Skeletal muscle tissue (tissue), 4 donors: Measurements from ENCODE around the gene UGT1A3. TPM values are rescaled to one million over a fixed set of nuclear protein-coding genes. Genes with fewer than 3 reads are reported as not detected.

Experiments used
- H3K27ac ChIP-seq: one replicate; pipeline ENCODE4 v1.7.0; 2013; ENCODE audit warnings: mild to moderate bottlenecking, low read depth, low read length, inconsistent platforms
- H3K27me3 ChIP-seq, 3 donors: one replicate each; pipeline ENCODE4 v1.7.0; 2013; ENCODE audit warnings: low read length in 3 of 3; ENCODE audit not compliant: control insufficient read depth in 3 of 3, insufficient read depth in 3 of 3
- H3K36me3 ChIP-seq, 3 donors: one replicate each; pipeline ENCODE4 v1.7.0; 2013; ENCODE audit warnings: low read length in 3 of 3; ENCODE audit not compliant: control insufficient read depth in 3 of 3, insufficient read depth in 3 of 3
- H3K4me1 ChIP-seq, 3 donors: one replicate each; pipeline ENCODE4 v1.7.0; 2013; ENCODE audit warnings: low read length in 3 of 3, mild to moderate bottlenecking in 3 of 3; ENCODE audit not compliant: control insufficient read depth in 3 of 3, insufficient read depth in 3 of 3
- H3K4me3 ChIP-seq, 3 donors: one replicate each; pipeline ENCODE4 v1.7.0; 2013; ENCODE audit warnings: low read length in 3 of 3
- H3K9ac ChIP-seq, 3 donors: one replicate each; pipeline ENCODE4 v1.7.0; 2013; ENCODE audit warnings: low read length in 3 of 3, mild to moderate bottlenecking in 3 of 3, moderate library complexity in 2 of 3, low read depth in 1 of 3
- H3K9me3 ChIP-seq, 3 donors: one replicate each; pipeline ENCODE4 v1.7.0; 2013; ENCODE audit warnings: low read length in 3 of 3; ENCODE audit not compliant: control insufficient read depth in 3 of 3
- total RNA-seq: library from RNA; depleted of rRNA; stranded (reverse); fragments of >200 nt; gene quantifications from one replicate; pipeline ENCODE4 v1.2.3, GENCODE V29; 2014
- donor health status: Osteomylitis.

Gene UGT1A3
- total RNA-seq, 1 donor from 2014 or later, result not detected

GRCh38 chr2:233756429-233757081, 27.7 kb downstream of the UGT1A3 start:
- Histone ChIP-seq H3K4me1 (no peaks in the 10 kb centered on the region), H3K36me3 (no peaks in the 10 kb centered on the region), H3K27me3 (no peaks in the 10 kb centered on the region), H3K9ac (no peak overlapping the region), H3K4me3 (no peak overlapping the region), H3K9me3 (peaks cover 0 to 3% (median 0%) of the 10 kb centered on the region in 3 donors), H3K27ac (no peak overlapping the region)

DNA sequence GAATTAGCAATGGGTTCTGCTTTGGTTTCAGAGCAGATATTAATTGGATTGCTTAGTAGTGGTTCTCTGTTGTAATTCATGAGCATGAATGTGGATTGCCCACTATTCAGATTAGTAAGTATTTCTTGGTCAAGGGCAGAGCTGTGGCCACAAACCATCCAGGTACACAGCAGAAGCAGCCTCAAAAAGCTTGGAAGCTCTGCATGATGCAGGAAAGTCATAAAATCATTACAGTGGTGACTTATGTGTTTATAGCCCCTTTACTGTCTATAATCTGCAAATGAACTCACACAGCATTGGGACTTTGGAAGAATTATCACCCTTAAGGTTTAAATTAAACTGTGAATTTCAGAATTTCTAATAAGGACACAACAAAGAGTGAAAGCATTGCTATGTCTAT, 29.3 kb downstream of the UGT1A3 start:
- Histone ChIP-seq H3K36me3 (no peaks in the 10 kb centered on the region), H3K27me3 (peaks cover 0 to 2% (median 0%) of the 10 kb centered on the region in 3 donors), H3K4me3 (no peak overlapping the region), H3K9me3 (peaks cover 0 to 3% (median 0%) of the 10 kb centered on the region in 3 donors), H3K4me1 (no peaks in the 10 kb centered on the region), H3K27ac (no peak overlapping the region), H3K9ac (no peak overlapping the region)

- Histone ChIP-seq H3K9ac (no peak overlapping the region), H3K27me3 (peaks cover 0 to 2% (median 0%) of the 10 kb centered on the region in 3 donors), H3K4me1 (no peaks in the 10 kb centered on the region), H3K9me3 (peaks cover 0 to 3% (median 0%) of the 10 kb centered on the region in 3 donors), H3K4me3 (no peak overlapping the region), H3K27ac (no peak overlapping the region), H3K36me3 (no peaks in the 10 kb centered on the region)
These were observed 30.0 kb downstream of the UGT1A3 start for GRCh38 chr2:233758849-233759248.

GRCh38 chr2:233760043-233760442, 31.2 kb downstream of the UGT1A3 start, which contains the start of gene UGT1A1:
Gene UGT1A1 (plus strand): TSS chr2:233760270. CDS start chr2:233760288, 18 bp downstream.
- Histone ChIP-seq H3K36me3 (no peaks in the 10 kb centered on the region), H3K4me3 (no peak within 1 kb of the TSS), H3K9ac (no peak within 1 kb of the TSS), H3K4me1 (no peaks in the 10 kb centered on the region), H3K9me3 (peaks cover 0 to under 1% (median 0%) of the 10 kb centered on the region in 3 donors), H3K27ac (no peak within 1 kb of the TSS), H3K27me3 (peaks cover 0 to 2% (median 0%) of the 10 kb centered on the region in 3 donors)

GRCh38 chr2:233761040-233761769, 32.4 kb downstream of the UGT1A3 start:
- H3K9me3 ChIP-seq, result no peaks in the 10 kb centered on the region
- H3K4me1 ChIP-seq, result no peaks in the 10 kb centered on the region
- no peak overlapping the region for H3K27ac ChIP-seq
- H3K9ac ChIP-seq, result no peak overlapping the region
- peaks cover 0 to 2% (median 0%) of the 10 kb centered on the region in 3 donors for H3K27me3 ChIP-seq
- no peaks in the 10 kb centered on the region for H3K36me3 ChIP-seq
- H3K4me3 ChIP-seq, result no peak overlapping the region

- no peaks in the 10 kb centered on the region for H3K36me3 ChIP-seq
- H3K27ac ChIP-seq, result no peak overlapping the region
- H3K9ac ChIP-seq, result no peak overlapping the region
- no peak overlapping the region for H3K4me3 ChIP-seq
- H3K27me3 ChIP-seq, result peaks cover 0 to 2% (median 0%) of the 10 kb centered on the region in 3 donors
- H3K9me3 ChIP-seq, result no peaks in the 10 kb centered on the region
- H3K4me1 ChIP-seq, result no peaks in the 10 kb centered on the region
These were observed 35.4 kb downstream of the UGT1A3 start for GRCh38 chr2:233764264-233764663.

- H3K27me3 ChIP-seq, result peaks cover 0 to 2% (median 0%) of the 10 kb centered on the region in 3 donors
- H3K27ac ChIP-seq, result no peak overlapping the region
- no peaks in the 10 kb centered on the region for H3K4me1 ChIP-seq
- no peak overlapping the region for H3K9ac ChIP-seq
- no peak overlapping the region for H3K4me3 ChIP-seq
- no peaks in the 10 kb centered on the region for H3K9me3 ChIP-seq
- no peaks in the 10 kb centered on the region for H3K36me3 ChIP-seq
These were observed 35.9 kb downstream of the UGT1A3 start for GRCh38 chr2:233764761-233765160.

DNA sequence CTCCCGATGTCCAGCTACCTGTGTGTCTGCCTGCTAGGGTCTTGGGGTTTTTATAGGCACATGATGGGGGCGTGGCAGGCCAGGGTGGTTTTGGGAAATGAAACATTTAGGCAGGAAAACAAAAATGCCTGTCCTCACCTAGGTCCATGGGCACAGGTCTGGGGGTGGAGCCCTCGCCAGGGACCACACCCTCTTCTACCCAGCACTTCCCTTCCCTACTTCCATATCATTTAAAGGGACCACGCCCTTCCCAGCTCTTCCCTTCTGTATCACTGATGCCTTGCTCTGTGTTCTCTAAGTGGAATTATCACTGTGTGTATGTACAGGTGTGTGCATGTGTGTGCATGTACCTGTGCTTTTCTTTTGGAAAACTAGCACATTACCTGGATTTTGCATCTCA, 37.6 kb downstream of the UGT1A3 start:
- Histone ChIP-seq H3K9me3 (no peaks in the 10 kb centered on the region), H3K4me1 (no peaks in the 10 kb centered on the region), H3K27ac (no peak overlapping the region), H3K4me3 (no peak overlapping the region), H3K36me3 (no peaks in the 10 kb centered on the region), H3K27me3 (peaks cover 0 to 2% (median 0%) of the 10 kb centered on the region in 3 donors), H3K9ac (no peak overlapping the region)

- Histone ChIP-seq H3K9ac (no peak overlapping the region), H3K27me3 (peaks cover 0 to 7% (median 0%) of the 10 kb centered on the region in 3 donors), H3K9me3 (no peaks in the 10 kb centered on the region), H3K36me3 (no peaks in the 10 kb centered on the region), H3K4me3 (no peak overlapping the region), H3K4me1 (no peaks in the 10 kb centered on the region), H3K27ac (no peak overlapping the region)
These were observed 39.2 kb downstream of the UGT1A3 start for GRCh38 chr2:233768076-233768475.

DNA sequence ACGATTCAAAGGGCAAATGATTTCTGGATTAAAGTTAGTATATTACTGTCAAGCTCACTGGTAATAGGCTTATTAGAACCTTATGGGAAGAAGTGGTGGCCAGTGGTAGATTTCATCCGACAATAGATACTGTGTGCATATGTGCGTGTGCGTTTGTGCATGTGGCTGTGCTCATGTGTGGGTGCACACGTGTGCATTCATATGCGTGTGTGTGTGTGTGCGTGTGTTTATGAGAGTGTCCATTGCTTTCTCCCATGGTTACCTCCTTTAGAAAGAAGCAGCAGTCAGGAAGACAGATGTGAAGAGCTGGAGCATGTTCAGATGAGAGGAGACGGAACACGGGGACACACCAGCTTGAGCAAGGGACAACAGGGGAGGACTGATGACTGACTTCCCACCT, 40.4 kb downstream of the UGT1A3 start:
- Histone ChIP-seq H3K4me1 (no peaks in the 10 kb centered on the region), H3K4me3 (no peak overlapping the region), H3K27ac (no peak overlapping the region), H3K9ac (no peak overlapping the region), H3K36me3 (no peaks in the 10 kb centered on the region), H3K9me3 (no peaks in the 10 kb centered on the region), H3K27me3 (peaks cover 0 to 7% (median 0%) of the 10 kb centered on the region in 3 donors)
